Right atrium auricular region (tissue), 2 donors: Measurements from ENCODE around the gene RCC2. TPM values are rescaled to one million over a fixed set of nuclear protein-coding genes. Genes with fewer than 3 reads are reported as not detected.

Experiments
- DNase-seq: peaks from one replicate; pipeline ENCODE4 v3.0.0-alpha.2; 2019; ENCODE audit warnings: low spot score
- H3K27ac ChIP-seq, 2 donors: fragments of 200-600 bp; sonication (generic); 1 replicate in 1 of 2; 2 replicates in 1 of 2; pipeline ENCODE4 v1.5.1; 2016 to 2019
- H3K27me3 ChIP-seq, 2 donors: fragments of 200-600 bp; sonication (generic); one replicate each; pipeline versions ENCODE4 v1.5.1 to v1.6.0; 2017 to 2019
- H3K36me3 ChIP-seq: fragments of 200-600 bp; sonication (generic); one replicate; pipeline ENCODE4 v1.5.1; 2016
- H3K4me1 ChIP-seq, 2 donors: fragments of 200-600 bp; sonication (generic); one replicate each; pipeline versions ENCODE4 v1.5.1 to v1.6.0; 2017 to 2019
- H3K4me3 ChIP-seq, 2 donors: fragments of 200-600 bp; sonication (generic); 1 replicate in 1 of 2; 2 replicates in 1 of 2; pipeline ENCODE4 v1.5.1; 2017 to 2019; ENCODE audit warnings: mild to moderate bottlenecking in 1 of 2, moderate library complexity in 1 of 2
- H3K9me3 ChIP-seq, 2 donors: fragments of 200-600 bp; sonication (generic); one replicate each; pipeline ENCODE4 v1.5.1; 2019
- total RNA-seq, 2 donors: library from RNA; depleted of rRNA; stranded (reverse); fragments of >200 nt; gene quantifications; one replicate each; pipeline ENCODE4 v1.1.0, GENCODE V29; 2016
- TF ChIP-seq, protein P1 (sequence below), 2 donors: fragments of 200-600 bp; sonication (generic); IDR thresholded peaks; one replicate each; pipeline ENCODE4 v1.5.1; 2019; ENCODE audit warnings: antibody characterized with exemption in 2 of 2

RCC2 gene
- total RNA-seq, 2 donors from 2014 or later = 9.1 to 11.2 TPM

DNA sequence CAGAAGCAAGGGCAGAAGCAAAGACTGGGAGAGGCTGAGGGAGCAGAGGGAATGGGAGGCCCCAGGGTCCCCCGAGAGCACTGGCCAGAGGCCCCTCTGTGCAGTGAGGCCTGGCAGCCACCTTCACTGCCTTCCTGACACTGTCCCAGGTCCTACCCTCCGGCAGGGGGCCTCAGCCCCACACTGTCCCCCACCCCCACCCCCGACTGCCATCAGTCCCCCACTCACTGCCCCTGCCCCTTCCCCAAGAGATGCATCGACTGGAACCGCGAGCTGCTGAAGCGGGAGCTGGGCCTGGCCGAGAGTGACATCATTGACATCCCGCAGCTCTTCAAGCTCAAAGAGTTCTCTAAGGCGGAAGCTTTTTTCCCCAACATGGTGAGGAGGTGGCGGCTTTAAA is 80.4 kb downstream of the RCC2 start:
- H3K4me1 ChIP-seq = no peaks in the 10 kb centered on the region
- no peaks in the 10 kb centered on the region for H3K9me3 ChIP-seq
- no peak overlapping the region for H3K4me3 ChIP-seq
- H3K27ac ChIP-seq = no peak overlapping the region
- no peaks in the 10 kb centered on the region for H3K36me3 ChIP-seq
- TF ChIP-seq, protein P1, sequence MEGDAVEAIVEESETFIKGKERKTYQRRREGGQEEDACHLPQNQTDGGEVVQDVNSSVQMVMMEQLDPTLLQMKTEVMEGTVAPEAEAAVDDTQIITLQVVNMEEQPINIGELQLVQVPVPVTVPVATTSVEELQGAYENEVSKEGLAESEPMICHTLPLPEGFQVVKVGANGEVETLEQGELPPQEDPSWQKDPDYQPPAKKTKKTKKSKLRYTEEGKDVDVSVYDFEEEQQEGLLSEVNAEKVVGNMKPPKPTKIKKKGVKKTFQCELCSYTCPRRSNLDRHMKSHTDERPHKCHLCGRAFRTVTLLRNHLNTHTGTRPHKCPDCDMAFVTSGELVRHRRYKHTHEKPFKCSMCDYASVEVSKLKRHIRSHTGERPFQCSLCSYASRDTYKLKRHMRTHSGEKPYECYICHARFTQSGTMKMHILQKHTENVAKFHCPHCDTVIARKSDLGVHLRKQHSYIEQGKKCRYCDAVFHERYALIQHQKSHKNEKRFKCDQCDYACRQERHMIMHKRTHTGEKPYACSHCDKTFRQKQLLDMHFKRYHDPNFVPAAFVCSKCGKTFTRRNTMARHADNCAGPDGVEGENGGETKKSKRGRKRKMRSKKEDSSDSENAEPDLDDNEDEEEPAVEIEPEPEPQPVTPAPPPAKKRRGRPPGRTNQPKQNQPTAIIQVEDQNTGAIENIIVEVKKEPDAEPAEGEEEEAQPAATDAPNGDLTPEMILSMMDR (IDR thresholded peaks at IDR 0.05) = no peak
- H3K27me3 ChIP-seq = no peaks in the 10 kb centered on the region
- no peak for DNase-seq

DNA sequence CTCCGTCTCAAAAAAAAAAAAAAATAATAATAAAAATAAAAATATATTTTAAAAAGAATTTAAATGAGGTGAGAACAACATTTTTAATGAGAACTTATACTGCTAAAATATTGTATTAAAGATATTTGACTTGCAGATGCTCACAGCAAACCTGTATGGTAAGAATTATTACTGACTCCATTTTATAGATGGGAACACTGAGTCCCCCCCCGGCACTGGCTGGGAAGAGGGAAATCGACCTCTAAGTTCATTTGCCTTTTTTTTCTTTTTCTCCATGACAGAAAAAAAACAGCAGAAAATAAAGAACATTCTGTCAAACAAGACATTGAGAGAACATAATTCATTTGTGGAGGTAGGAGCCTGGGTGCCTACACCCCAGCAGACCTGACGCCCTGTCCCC is 80.9 kb downstream of the RCC2 start:
- Histone ChIP-seq H3K4me1 (no peaks in the 10 kb centered on the region), H3K27me3 (no peaks in the 10 kb centered on the region), H3K9me3 (no peaks in the 10 kb centered on the region), H3K4me3 (no peak overlapping the region), H3K36me3 (no peaks in the 10 kb centered on the region), H3K27ac (no peak overlapping the region)
- TF ChIP-seq, protein P1 (IDR thresholded peaks at IDR 0.05) = no peak
- no peak for DNase-seq

Other genes with a start within 250 kb of the RCC2 start
- gene PADI1, start 234.5 kb downstream of the RCC2 start, total RNA-seq = not detected
- gene PADI3, start 190.6 kb downstream of the RCC2 start, total RNA-seq = not detected
- gene PADI4, start 131.5 kb downstream of the RCC2 start, total RNA-seq = under 1 TPM; 0.19 to 0.31 TPM
- gene PADI6, start 67.5 kb downstream of the RCC2 start, total RNA-seq = not detected
- 10 to 100 TPM; 49.3 to 52.2 TPM for gene ARHGEF10L, start 100.0 kb upstream of the RCC2 start, total RNA-seq